ENCODE data around the gene TMEM86B.

Gene TMEM86B

DNA sequence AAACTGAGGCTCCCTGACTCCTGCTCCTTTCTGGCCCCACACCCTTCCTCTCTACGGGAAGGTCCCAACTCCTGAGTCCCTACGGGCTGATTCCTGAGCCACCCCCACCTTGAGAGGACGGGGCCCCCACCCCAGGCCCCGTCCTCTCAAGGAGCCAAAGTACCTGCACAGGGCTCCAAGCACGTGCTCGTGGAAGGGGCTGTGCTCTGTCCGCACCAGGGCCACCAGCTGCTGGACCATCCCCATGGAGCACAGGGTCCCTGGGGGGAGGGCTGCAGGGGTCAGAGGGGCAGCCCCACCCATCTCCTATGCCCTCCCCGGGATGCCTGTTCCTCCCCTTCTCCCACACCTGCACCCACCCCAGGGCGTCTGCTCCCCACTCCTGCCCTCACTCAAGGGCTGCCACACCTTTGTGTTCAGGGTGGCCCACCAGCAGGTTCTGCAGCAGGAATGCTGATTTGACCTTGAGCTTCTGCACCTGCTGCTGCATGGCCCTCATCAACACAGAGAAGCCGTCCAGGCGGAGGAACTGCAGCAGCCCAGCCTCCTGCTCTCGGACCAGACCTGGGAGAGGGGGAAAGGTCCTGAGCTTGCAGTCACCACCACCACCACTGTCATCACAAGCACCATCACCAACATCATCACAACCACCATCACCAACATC is 37.3 kb upstream of the TMEM86B start:
- H3K4me1 ChIP-seq (ENCODE audit: control insufficient read depth in 1 of 2, insufficient read depth in 2 of 2, low read length in 2 of 2): no peaks in the 10 kb centered on the region

DNA sequence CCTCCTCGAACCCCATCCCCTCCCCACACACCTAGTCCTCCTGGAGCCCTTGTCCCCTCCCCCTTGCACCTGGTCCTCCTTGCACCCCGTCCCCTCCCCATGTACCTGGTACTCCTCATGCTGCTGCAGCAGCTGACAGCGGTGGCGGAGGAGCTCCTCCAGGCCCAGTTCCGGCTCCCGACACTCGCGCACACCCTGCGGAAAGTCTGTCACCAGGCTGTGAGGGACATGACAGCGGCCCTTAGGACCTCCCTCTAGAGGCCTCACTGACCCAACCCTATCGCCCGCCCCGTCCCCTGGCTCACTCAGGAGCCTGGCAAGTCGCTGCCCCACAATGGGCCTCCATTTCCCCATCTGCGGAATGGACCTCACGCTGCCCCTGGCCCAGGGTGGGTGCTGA is 36.6 kb upstream of the TMEM86B start:
- Histone ChIP-seq H3K36me3 (ENCODE audit: control insufficient read depth in 1 of 2, insufficient read depth in 2 of 2, low read length in 2 of 2) (peaks cover 0 to 18% of the 10 kb centered on the region in 2 donors), H3K27me3 (ENCODE audit: low read depth, low read length) (no peaks in the 10 kb centered on the region), H3K27ac (ENCODE audit: low read length) (no peak overlapping the region), H3K4me3 (ENCODE audit: low read depth in 1 of 2, low read length in 2 of 2) (no peak overlapping the region), H3K9me3 (ENCODE audit: control insufficient read depth in 1 of 2, low read length in 2 of 2) (no peaks in the 10 kb centered on the region), H3K4me1 (ENCODE audit: control insufficient read depth in 1 of 2, insufficient read depth in 2 of 2, low read length in 2 of 2) (peaks cover 0 to under 1% of the 10 kb centered on the region in 2 donors)

More for the DNA sequence above, 37.3 kb upstream of the TMEM86B start:
- H3K4me3 ChIP-seq (ENCODE audit: low read depth in 1 of 2, low read length in 2 of 2): no peak overlapping the region
- peaks cover 0 to 21% of the 10 kb centered on the region in 2 donors for H3K36me3 ChIP-seq (ENCODE audit: control insufficient read depth in 1 of 2, insufficient read depth in 2 of 2, low read length in 2 of 2)
- no peak overlapping the region for H3K27ac ChIP-seq (ENCODE audit: low read length)
- H3K9me3 ChIP-seq (ENCODE audit: control insufficient read depth in 1 of 2, low read length in 2 of 2): no peaks in the 10 kb centered on the region
- no peaks in the 10 kb centered on the region for H3K27me3 ChIP-seq (ENCODE audit: low read depth, low read length)

DNA sequence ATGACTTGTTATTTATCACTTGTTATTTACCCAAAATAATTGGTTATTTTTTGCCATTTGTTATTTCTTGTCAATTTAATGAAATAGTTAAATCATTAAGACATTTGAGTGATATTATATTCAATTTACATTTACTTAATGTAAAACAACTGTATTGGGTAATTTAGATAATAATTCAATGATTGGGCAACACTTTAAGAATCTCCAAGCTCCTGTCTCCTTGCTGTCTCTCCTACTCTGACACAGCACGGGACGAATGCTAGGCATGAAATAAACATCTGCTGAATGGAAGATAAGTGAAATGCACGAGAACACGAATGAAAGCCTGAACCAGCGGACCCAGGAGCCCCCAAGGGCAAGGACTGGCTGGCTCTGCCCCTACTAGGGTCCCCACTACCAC is 36.0 kb upstream of the TMEM86B start:
- Histone ChIP-seq H3K27ac (ENCODE audit: low read length) (no peak overlapping the region), H3K9me3 (ENCODE audit: control insufficient read depth in 1 of 2, low read length in 2 of 2) (no peaks in the 10 kb centered on the region), H3K36me3 (ENCODE audit: control insufficient read depth in 1 of 2, insufficient read depth in 2 of 2, low read length in 2 of 2) (peaks cover 0 to 11% of the 10 kb centered on the region in 2 donors), H3K27me3 (ENCODE audit: low read depth, low read length) (no peaks in the 10 kb centered on the region), H3K4me3 (ENCODE audit: low read depth in 1 of 2, low read length in 2 of 2) (no peak overlapping the region), H3K4me1 (ENCODE audit: control insufficient read depth in 1 of 2, insufficient read depth in 2 of 2, low read length in 2 of 2) (peaks cover 0 to 7% of the 10 kb centered on the region in 2 donors)

DNA sequence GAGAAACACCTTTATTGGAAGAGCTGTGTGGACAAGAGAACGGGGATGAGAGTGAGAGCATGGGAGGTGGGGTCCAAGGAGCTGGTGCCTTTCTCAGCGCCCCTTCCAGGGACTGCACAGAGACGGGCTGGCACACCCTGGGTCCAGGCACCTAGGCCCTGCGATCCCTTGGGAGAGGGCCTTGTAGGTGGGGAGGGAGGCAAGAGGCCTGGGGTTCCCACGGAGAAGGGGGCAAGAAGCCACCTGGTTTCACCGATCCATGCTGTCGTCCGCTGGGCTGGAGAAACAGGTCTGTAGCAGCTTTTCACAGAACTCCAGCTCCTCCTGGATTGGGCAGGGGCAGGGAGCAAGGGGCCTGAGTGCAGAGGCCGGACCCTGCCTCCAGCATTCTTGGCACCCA is 33.8 kb upstream of the TMEM86B start:
- Histone ChIP-seq H3K27ac (ENCODE audit: low read length) (no peak overlapping the region), H3K4me3 (ENCODE audit: low read depth in 1 of 2, low read length in 2 of 2) (no peak overlapping the region), H3K36me3 (ENCODE audit: control insufficient read depth in 1 of 2, insufficient read depth in 2 of 2, low read length in 2 of 2) (peaks cover 0 to 10% of the 10 kb centered on the region in 2 donors), H3K9me3 (ENCODE audit: control insufficient read depth in 1 of 2, low read length in 2 of 2) (no peaks in the 10 kb centered on the region), H3K27me3 (ENCODE audit: low read depth, low read length) (no peaks in the 10 kb centered on the region), H3K4me1 (ENCODE audit: control insufficient read depth in 1 of 2, insufficient read depth in 2 of 2, low read length in 2 of 2) (peaks cover under 1 to 13% of the 10 kb centered on the region in 2 donors)

DNA sequence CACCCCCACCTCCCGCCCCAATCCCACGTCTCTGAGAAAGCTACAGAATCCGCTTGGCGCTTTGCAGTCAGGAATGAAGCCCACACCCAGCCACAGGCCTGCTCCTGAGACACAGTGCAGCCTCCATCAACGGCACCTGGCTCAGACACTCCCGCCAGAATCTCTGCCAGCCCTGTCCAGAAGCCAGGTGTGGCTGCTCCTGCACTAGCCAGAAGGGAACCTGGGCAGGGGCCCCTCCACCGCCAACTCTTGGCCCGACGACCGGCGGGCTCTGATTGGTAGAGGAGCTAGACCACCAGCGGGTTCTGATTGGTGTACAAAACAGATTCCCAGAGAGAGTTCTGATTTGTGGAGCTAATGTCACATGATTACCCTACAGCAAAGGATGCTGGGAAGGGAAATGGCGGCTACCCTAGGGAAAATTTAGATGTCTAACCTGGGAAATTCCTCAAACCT is 33.1 kb upstream of the TMEM86B start:
- H3K9me3 ChIP-seq (ENCODE audit: control insufficient read depth in 1 of 2, low read length in 2 of 2): no peaks in the 10 kb centered on the region
- no peak overlapping the region for H3K27ac ChIP-seq (ENCODE audit: low read length)
- H3K4me3 ChIP-seq (ENCODE audit: low read depth in 1 of 2, low read length in 2 of 2): no peak overlapping the region
- no peaks in the 10 kb centered on the region for H3K27me3 ChIP-seq (ENCODE audit: low read depth, low read length)
- peaks cover 7 to 20% of the 10 kb centered on the region in 2 donors for H3K4me1 ChIP-seq (ENCODE audit: control insufficient read depth in 1 of 2, insufficient read depth in 2 of 2, low read length in 2 of 2)
- H3K36me3 ChIP-seq (ENCODE audit: control insufficient read depth in 1 of 2, insufficient read depth in 2 of 2, low read length in 2 of 2): peaks cover 0 to 10% of the 10 kb centered on the region in 2 donors

DNA sequence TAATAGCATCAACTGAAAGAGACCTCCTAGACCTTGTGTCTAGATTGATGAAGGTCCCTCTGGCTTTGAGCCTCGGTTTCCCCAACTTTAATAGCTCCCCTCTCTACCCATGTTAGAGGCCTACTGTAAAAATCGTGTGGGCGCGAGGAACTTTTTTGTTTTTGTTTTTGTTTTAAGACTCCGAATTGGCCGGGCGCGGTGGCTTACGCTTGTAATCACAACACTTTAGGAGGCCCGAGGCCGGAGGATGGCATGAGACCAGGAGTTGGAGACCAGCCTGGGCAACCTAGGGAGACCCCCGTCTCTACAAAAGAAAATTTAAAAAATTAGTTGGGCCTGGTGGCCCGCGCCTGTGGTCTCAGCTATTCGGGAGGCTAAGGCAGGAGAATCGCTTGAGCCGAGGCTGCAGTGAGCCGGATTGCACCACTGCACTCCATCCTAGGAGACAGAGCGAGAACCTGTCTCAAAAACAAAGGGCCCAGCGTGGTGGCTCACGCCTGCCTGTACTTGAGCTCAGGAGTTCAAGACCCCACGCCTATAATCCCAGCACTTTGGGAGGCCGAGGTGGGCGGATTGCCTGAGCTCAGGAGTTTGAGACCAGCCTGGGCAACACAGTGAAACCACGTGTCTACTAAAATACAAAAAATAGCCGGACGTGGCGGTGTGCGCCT is 31.1 kb upstream of the TMEM86B start:
- Histone ChIP-seq H3K27me3 (ENCODE audit: low read depth, low read length) (no peaks in the 10 kb centered on the region), H3K27ac (ENCODE audit: low read length) (peak overlapping the region; percentile 88), H3K9me3 (ENCODE audit: control insufficient read depth in 1 of 2, low read length in 2 of 2) (no peaks in the 10 kb centered on the region), H3K36me3 (ENCODE audit: control insufficient read depth in 1 of 2, insufficient read depth in 2 of 2, low read length in 2 of 2) (peaks cover 0 to 10% of the 10 kb centered on the region in 2 donors), H3K4me3 (ENCODE audit: low read depth in 1 of 2, low read length in 2 of 2) (peak overlapping the region; percentile 52 to 87), H3K4me1 (ENCODE audit: control insufficient read depth in 1 of 2, insufficient read depth in 2 of 2, low read length in 2 of 2) (peaks cover 16 to 40% of the 10 kb centered on the region in 2 donors)

DNA sequence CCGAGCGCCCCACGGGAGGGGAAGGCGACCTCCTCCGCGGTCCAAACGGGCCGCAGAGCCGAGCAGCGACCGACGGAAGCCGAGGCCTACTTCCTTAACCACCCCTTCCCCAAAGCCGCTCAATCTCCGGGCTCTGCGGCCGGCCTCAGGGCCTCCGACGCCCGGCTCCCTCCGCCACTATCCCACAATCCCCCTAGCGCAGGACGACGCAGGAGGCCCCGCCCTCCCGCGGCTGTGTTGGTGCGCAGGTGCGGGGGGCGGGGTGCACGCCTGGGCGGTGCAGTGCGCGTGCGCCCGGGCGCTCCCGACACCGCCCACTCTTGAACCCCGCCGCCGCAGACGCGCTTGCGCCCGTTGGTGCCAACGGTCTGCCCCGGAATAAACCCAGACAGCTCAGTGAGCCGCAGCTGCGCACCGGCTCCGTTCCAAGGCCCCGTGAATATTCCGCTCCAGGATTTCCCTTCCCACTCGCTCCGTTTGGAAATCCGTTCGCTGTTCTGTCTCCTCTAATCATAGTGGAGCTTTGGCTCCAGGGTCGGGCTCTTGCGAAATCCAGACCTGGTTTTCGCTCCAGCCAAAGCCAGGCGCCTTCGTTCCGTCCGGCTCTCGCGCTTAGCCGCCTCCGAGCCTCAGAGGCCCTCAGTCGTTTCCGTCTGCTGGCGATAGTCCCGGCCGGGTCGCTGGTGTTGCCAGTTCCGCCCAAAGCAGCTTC is 30.4 kb upstream of the TMEM86B start, which contains the start of gene PPP6R1:
TSS of gene PPP6R1 (minus strand) at position 190 of the 712 bp plus-strand sequence. CDS start 11,914 bp downstream, outside the sequence.
- H3K4me1 ChIP-seq (ENCODE audit: control insufficient read depth in 1 of 2, insufficient read depth in 2 of 2, low read length in 2 of 2): peaks cover 16 to 45% of the 10 kb centered on the region in 2 donors
- peak within 1 kb of the TSS; percentile 88 for H3K27ac ChIP-seq (ENCODE audit: low read length)

DNA sequence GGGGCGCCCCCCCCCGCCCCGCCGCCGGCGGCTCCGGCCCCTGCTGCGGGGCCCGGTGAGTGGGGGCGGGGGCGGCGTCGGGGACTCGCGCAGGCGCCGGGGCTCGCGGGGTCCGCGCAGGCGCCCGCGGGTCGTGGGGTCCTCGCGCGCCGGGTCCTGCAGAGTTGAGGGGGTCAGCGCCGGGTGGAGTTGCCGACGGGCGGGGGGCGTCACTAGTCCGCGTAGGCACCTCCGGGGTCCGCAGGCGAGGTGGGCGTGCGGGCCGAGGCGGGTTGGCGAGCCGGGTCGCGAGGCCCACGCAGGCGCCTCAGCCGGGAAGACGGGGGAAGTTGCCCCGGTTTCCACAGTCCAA is 29.9 kb upstream of the TMEM86B start:
- Histone ChIP-seq H3K27ac (ENCODE audit: low read length) (no peak overlapping the region), H3K4me3 (ENCODE audit: low read depth in 1 of 2, low read length in 2 of 2) (peak overlapping the region; percentile 81 to 87), H3K27me3 (ENCODE audit: low read depth, low read length) (no peaks in the 10 kb centered on the region), H3K4me1 (ENCODE audit: control insufficient read depth in 1 of 2, insufficient read depth in 2 of 2, low read length in 2 of 2) (peaks cover 16 to 45% of the 10 kb centered on the region in 2 donors), H3K9me3 (ENCODE audit: control insufficient read depth in 1 of 2, low read length in 2 of 2) (no peaks in the 10 kb centered on the region), H3K36me3 (ENCODE audit: control insufficient read depth in 1 of 2, insufficient read depth in 2 of 2, low read length in 2 of 2) (peaks cover 0 to 10% of the 10 kb centered on the region in 2 donors)

More for the DNA sequence above, 30.4 kb upstream of the TMEM86B start, which contains the start of gene PPP6R1:
- Histone ChIP-seq H3K36me3 (ENCODE audit: control insufficient read depth in 1 of 2, insufficient read depth in 2 of 2, low read length in 2 of 2) (peaks cover 0 to 10% of the 10 kb centered on the region in 2 donors), H3K9me3 (ENCODE audit: control insufficient read depth in 1 of 2, low read length in 2 of 2) (no peaks in the 10 kb centered on the region), H3K4me3 (ENCODE audit: low read depth in 1 of 2, low read length in 2 of 2) (peak within 1 kb of the TSS; percentile 81 to 87), H3K27me3 (ENCODE audit: low read depth, low read length) (no peaks in the 10 kb centered on the region)

DNA sequence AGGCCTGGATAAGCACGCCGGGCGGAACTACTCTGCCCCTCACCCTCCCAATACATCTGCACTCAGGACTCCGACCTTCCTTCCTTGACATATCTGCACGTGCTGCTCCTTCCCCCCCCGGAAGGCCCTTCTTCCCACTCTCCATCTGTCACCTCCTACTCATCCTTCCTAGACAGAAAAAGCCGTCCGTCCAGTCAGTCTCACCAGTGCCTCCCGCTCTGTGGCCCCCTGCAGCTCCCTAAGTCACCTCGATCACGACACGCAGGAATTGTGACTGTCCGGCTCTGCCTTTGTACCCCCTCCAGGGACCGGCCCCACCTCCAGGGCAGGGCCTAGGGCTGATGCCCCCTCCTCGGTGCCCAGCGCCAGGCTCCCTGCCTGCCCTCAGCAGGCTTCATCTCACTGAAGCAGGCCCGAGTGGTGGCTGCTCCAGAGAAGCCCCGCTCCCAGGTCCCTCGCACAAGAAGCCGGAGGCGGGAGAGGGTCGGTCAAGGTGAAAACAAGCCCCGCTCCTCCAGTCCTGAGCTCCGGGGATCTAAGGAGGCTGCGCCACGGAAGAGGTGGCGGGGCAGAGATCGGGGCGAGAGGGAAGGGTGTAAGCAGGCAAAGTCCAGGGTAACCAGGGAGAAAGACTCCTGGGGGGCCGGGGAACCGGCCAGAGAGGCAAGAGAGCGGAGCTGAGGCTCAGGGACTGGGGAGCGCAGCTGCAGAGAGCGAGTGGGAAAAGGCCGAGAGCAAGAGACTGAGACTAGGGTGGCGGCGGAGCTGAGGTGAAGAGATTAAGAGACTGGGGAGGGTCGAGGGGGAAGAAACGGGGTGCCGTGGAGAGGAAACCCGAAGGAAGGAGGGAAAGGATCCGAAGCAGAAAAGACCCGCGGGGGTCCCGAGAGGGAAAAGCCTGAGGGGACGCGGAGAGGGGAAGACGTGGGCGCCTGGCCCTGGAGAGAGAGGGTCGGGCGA is 29.2 kb upstream of the TMEM86B start:
- Histone ChIP-seq H3K9me3 (ENCODE audit: control insufficient read depth in 1 of 2, low read length in 2 of 2) (no peaks in the 10 kb centered on the region), H3K27ac (ENCODE audit: low read length) (peak overlapping the region; percentile 63), H3K4me1 (ENCODE audit: control insufficient read depth in 1 of 2, insufficient read depth in 2 of 2, low read length in 2 of 2) (peaks cover 16 to 47% of the 10 kb centered on the region in 2 donors), H3K4me3 (ENCODE audit: low read depth in 1 of 2, low read length in 2 of 2) (peak overlapping the region; percentile 81 to 87), H3K36me3 (ENCODE audit: control insufficient read depth in 1 of 2, insufficient read depth in 2 of 2, low read length in 2 of 2) (peaks cover 0 to 10% of the 10 kb centered on the region in 2 donors), H3K27me3 (ENCODE audit: low read depth, low read length) (no peaks in the 10 kb centered on the region)

DNA sequence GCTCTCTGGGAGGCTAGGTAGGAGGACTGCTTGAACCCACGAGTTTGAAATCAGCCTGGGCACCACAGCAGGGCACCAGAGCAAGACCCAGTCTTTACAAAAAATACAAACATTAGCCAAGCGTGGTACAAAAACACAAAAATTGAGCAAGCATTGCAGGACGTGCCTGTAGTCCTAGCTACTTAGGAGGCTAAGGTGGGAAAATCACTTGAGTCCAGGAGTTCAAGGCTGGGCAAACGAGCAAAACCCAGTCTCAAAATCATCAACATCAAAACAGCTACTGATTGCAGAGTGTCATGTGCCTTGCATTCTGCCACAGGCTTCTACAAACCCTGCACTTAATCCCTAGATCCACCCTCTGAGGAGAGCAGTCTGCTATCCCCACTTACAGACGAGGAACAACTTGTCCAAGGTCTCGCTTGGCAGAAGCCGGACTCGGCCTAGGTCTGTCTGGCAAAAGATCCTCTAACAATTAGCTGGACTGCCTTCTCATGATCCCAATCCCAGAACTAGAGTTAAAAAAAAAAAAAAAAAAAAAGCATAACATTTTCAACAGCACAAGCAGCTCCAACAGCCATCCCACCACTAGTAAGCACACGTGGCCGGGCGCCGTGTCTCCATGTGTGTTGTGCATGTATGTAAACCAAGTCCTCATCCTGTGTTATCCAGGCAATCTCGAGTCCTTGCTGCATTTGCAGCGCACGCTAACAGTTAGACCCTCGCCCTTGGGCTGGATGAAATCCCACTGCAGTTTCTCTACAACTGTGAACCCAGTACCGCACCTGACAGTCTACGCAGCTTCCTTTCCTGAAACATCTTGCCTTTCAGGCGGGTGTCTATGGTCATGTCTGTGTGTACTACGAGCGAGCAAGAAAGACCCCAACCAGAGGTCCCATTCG is 28.2 kb upstream of the TMEM86B start:
- Histone ChIP-seq H3K4me3 (ENCODE audit: low read depth in 1 of 2, low read length in 2 of 2) (peak overlapping the region; percentile 81 to 87), H3K27me3 (ENCODE audit: low read depth, low read length) (no peaks in the 10 kb centered on the region), H3K36me3 (ENCODE audit: control insufficient read depth in 1 of 2, insufficient read depth in 2 of 2, low read length in 2 of 2) (peaks cover 0 to under 1% of the 10 kb centered on the region in 2 donors), H3K9me3 (ENCODE audit: control insufficient read depth in 1 of 2, low read length in 2 of 2) (no peaks in the 10 kb centered on the region), H3K4me1 (ENCODE audit: control insufficient read depth in 1 of 2, insufficient read depth in 2 of 2, low read length in 2 of 2) (peaks cover 16 to 48% of the 10 kb centered on the region in 2 donors), H3K27ac (ENCODE audit: low read length) (no peak overlapping the region)
